Right atrium auricular region (tissue), 2 donors: Measurements from ENCODE around the gene NR2E3. TPM values are rescaled to one million over a fixed set of nuclear protein-coding genes. Genes with fewer than 3 reads are reported as not detected.

ENCODE experiments used
- DNase-seq: peaks from one replicate; pipeline ENCODE4 v3.0.0-alpha.2; 2019; ENCODE audit warnings: low spot score
- H3K27ac ChIP-seq, 2 donors: fragments of 200-600 bp; sonication (generic); 1 replicate in 1 of 2; 2 replicates in 1 of 2; pipeline ENCODE4 v1.5.1; 2016 to 2019
- H3K27me3 ChIP-seq, 2 donors: fragments of 200-600 bp; sonication (generic); one replicate each; pipeline versions ENCODE4 v1.5.1 to v1.6.0; 2017 to 2019
- H3K36me3 ChIP-seq: fragments of 200-600 bp; sonication (generic); one replicate; pipeline ENCODE4 v1.5.1; 2016
- H3K4me1 ChIP-seq, 2 donors: fragments of 200-600 bp; sonication (generic); one replicate each; pipeline versions ENCODE4 v1.5.1 to v1.6.0; 2017 to 2019
- H3K4me3 ChIP-seq, 2 donors: fragments of 200-600 bp; sonication (generic); 1 replicate in 1 of 2; 2 replicates in 1 of 2; pipeline ENCODE4 v1.5.1; 2017 to 2019; ENCODE audit warnings: mild to moderate bottlenecking in 1 of 2, moderate library complexity in 1 of 2
- H3K9me3 ChIP-seq, 2 donors: fragments of 200-600 bp; sonication (generic); one replicate each; pipeline ENCODE4 v1.5.1; 2019
- CTCF ChIP-seq, 2 donors: fragments of 200-600 bp; sonication (generic); IDR thresholded peaks; one replicate each; pipeline ENCODE4 v1.5.1; 2019; ENCODE audit warnings: antibody characterized with exemption in 2 of 2
- total RNA-seq, 2 donors: library from RNA; depleted of rRNA; stranded (reverse); fragments of >200 nt; gene quantifications; one replicate each; pipeline ENCODE4 v1.1.0, GENCODE V29; 2016

Gene NR2E3
- total RNA-seq, 2 donors from 2014 or later: not detected

- Histone ChIP-seq H3K4me1 (peaks cover 0 to under 1% of the 10 kb centered on the region in 2 donors), H3K27ac (peak overlapping the region in 1 of 2 donors; percentile 40), H3K36me3 (no peaks in the 10 kb centered on the region), H3K9me3 (no peaks in the 10 kb centered on the region), H3K4me3 (no peak overlapping the region), H3K27me3 (no peaks in the 10 kb centered on the region)
- TF ChIP-seq CTCF (IDR thresholded peaks at IDR 0.05): no peak
- no peak for DNase-seq
Measured at GRCh38 chr15:71812966-71813722, 2.8 kb downstream of the NR2E3 start.

- no peak for TF ChIP-seq CTCF (IDR thresholded peaks at IDR 0.05)
- H3K27me3 ChIP-seq: no peaks in the 10 kb centered on the region
- H3K27ac ChIP-seq: no peak overlapping the region
- no peaks in the 10 kb centered on the region for H3K9me3 ChIP-seq
- H3K4me3 ChIP-seq: no peak overlapping the region
- no peaks in the 10 kb centered on the region for H3K36me3 ChIP-seq
- DNase-seq: no peak
- H3K4me1 ChIP-seq: no peaks in the 10 kb centered on the region
Measured at GRCh38 chr15:71813723-71814470, 3.5 kb downstream of the NR2E3 start.

GRCh38 chr15:71815301-71815700, 4.9 kb downstream of the NR2E3 start:
- no peak for TF ChIP-seq CTCF (IDR thresholded peaks at IDR 0.05)
- no peak overlapping the region for H3K4me3 ChIP-seq
- no peak for DNase-seq
- H3K27me3 ChIP-seq: no peaks in the 10 kb centered on the region
- H3K4me1 ChIP-seq: no peaks in the 10 kb centered on the region
- H3K9me3 ChIP-seq: no peaks in the 10 kb centered on the region
- H3K36me3 ChIP-seq: no peaks in the 10 kb centered on the region
- no peak overlapping the region for H3K27ac ChIP-seq

GRCh38 chr15:71817351-71817750, 7.0 kb downstream of the NR2E3 start:
- no peak for TF ChIP-seq CTCF (IDR thresholded peaks at IDR 0.05)
- H3K27ac ChIP-seq: no peak overlapping the region
- H3K36me3 ChIP-seq: peaks cover 15% of the 10 kb centered on the region
- no peaks in the 10 kb centered on the region for H3K4me1 ChIP-seq
- H3K4me3 ChIP-seq: no peak overlapping the region
- H3K27me3 ChIP-seq: no peaks in the 10 kb centered on the region
- no peak for DNase-seq
- H3K9me3 ChIP-seq: peaks cover 0 to 15% of the 10 kb centered on the region in 2 donors

GRCh38 chr15:71820127-71820526, 9.8 kb downstream of the NR2E3 start:
- TF ChIP-seq CTCF (IDR thresholded peaks at IDR 0.05): no peak
- Histone ChIP-seq H3K4me3 (no peak overlapping the region), H3K4me1 (no peaks in the 10 kb centered on the region), H3K9me3 (peaks cover 0 to 22% of the 10 kb centered on the region in 2 donors), H3K36me3 (peaks cover 21% of the 10 kb centered on the region), H3K27ac (no peak overlapping the region), H3K27me3 (no peaks in the 10 kb centered on the region)
- no peak for DNase-seq
